ENCODE measurements around the gene CNST.

Gene CNST, protein sequence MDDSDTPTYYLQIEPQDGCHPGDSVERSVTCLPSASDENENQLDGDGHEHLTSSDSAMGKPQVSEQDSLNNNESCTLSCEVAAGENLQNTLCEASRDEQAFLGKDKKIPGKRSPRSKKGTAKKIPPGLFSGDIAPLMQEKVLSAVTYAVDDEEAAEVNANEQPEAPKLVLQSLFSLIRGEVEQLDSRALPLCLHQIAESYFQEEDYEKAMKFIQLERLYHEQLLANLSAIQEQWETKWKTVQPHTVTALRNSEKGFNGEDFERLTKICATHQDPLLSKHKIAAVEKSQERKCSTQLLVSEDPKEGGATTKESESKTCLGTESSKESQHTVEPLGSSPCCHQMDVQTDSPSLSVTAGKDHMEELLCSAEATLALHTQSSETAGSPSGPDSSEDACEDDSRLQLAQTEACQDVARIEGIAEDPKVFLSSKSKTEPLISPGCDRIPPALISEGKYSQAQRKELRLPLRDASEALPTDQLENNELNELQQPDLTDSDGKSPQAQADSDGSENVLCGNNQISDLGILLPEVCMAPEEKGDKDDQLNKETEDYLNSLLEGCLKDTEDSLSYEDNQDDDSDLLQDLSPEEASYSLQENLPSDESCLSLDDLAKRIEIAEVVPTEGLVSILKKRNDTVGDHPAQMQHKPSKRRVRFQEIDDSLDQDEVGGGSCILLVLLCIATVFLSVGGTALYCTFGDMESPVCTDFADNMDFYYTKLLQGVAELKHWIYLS

DNA sequence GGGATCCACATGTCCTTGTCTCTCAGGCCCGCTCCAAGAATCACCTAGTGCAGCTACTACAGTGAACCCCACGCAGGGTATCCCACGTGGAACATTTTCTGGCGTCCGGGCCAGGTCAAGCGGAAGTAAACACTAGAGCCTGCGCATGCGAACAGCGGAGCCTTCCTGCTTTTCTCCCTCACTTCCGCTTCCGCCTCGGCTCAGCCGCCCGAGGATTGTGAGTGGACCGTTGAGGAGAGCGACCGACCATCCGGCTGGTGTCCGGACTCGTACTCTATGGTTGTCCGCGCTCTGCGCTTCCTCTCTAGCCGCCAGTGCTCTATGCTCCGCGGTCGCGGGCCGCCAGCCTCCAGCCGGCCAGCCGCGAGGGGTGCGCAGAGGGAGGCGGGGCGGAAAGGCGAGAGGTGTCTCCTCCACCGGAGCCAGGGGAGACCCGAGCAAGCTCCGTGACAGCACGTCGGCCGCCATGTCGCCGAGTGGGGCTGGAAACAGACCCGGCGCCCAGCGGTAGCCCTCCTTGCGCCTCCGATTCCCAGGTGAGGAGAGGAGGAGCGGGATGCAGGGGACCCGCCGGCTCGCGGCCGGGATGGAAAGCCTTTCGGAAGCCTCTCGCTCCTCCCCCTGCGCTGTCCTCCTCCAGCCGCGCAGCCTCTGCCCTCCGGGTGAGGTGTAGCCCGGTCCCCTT lies at the start of gene CNST, which contains the start of gene TFB2M:
CNST (plus strand) TSS at position 329 of the 685 bp plus-strand sequence. CDS start 25,107 bp downstream, outside the sequence.
TFB2M (minus strand) TSS at position 134 of the 685 bp plus-strand sequence; CDS start at position 11, 123 bp downstream.
- DNase-seq (ENCODE audit: low read depth in 2 of 2), result peak; percentile 87 to 92

DNA sequence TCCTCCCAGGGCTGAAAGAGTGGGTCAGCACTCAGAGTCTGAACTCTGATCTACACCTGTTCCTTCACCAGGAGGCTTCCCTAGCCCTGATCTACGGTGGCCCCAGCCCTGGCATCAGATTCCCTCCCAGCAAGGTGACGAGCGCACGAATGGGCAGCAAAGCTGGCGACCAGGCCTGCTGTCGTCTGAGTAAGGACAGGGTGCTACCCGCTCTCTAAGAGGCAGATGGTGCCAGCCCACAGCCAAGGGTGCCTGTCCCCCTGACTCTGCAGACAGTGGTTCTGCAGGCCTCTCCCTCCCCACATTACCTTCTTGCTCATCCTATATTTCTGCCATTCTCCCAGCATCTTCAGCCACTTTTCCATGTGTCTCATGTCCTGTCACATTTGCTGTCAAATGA lies 48.9 kb upstream of the CNST start:
- no peak for DNase-seq (ENCODE audit: low read depth in 2 of 2)

DNA sequence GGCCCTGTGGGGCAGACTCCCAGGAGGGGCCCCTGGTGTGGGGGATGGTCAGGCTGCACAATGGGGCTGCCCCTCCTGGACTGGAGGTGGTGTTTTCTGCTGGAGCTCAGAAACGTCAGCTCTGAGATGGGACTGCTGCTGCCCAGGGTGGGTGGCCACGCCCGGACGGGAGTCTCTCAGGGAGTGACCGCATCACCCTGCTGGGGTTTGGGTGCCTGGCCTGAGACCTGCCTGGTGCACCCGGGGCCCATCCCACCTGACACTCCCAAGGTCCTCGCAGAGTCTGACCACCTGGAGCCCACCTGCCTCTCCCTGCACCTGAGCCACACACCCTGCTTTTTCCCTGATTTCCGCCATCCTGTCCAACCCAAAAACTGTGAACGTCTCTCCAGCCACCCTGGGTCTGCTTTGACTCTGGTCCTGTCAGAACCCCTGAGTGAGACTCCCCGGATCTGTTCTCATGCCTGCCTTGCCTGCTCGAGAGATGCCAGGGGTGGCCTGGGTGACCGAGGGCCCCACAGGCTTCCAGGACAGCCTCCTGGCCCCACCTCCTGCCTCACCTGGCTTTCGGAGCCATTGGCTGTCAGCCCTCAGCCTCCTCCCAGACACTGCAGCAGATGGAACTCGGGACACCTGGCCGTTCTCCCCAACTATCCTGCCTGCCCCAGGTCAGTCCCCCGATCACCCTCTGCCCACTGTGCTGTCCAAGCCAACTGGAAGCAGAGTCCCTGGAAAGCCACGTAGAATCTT lies 47.6 kb upstream of the CNST start:
- no peak for DNase-seq (ENCODE audit: low read depth in 2 of 2)

DNA sequence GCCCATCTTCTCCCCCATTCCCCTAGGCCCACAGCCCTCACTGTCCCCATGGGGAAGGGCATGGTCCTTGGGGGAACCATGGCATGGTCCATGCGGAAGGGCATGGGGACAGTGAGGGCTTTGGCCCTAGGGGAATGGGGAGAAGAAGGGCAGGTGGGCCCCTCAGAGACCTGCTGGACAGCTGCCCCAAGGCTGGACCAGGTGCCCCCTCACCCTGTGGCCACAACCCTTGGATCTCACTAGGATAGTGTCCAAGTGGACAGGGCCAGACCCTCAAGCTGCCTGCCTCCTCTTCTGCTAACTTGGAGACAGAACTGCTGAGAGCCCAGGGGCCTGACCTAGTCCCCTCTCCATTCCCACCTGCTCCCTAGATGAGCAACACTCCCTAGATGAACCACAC lies 46.7 kb upstream of the CNST start:
- DNase-seq (ENCODE audit: low read depth in 2 of 2), result no peak

DNA sequence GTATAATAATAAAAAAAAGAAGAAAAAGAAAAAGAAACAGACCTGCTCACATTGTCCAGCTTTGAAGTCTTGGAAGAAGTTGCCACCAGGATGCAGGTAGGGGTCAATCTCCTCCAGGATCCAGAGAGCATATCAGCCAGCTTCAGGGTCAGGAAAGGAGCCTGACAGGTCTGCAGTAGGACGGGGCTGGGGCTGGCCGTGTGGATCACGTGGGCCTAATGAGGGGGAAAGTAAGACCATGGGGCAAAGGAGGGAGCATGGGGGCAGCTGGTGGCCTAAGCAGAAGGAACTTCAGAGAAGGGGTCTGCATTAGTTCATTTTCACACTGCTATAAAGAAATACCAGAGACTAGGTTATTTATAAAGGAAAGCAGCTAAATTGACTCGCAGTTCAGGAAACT lies 39.9 kb upstream of the CNST start:
- no peak for DNase-seq (ENCODE audit: low read depth in 2 of 2)

DNA sequence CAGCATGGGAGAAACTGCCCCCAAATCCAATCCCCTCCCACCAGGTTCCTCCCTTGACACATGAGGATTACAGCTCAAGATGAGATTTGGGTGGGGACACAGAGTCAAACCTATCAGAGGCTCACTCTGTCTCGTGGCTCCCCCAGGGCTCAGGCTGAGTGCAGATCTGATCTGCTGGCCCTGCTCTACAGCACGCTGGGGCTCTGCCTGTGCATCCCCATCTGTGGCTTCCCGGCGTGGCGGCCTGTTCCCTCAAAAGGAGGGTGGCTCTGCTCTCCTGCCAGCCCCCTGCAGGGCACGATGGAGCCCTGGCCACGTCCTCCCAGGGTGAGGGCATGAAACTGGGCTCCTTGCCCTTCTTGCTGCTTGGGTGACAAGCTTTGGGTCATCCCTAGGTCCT lies 39.3 kb upstream of the CNST start:
- DNase-seq (ENCODE audit: low read depth in 2 of 2), result no peak

DNA sequence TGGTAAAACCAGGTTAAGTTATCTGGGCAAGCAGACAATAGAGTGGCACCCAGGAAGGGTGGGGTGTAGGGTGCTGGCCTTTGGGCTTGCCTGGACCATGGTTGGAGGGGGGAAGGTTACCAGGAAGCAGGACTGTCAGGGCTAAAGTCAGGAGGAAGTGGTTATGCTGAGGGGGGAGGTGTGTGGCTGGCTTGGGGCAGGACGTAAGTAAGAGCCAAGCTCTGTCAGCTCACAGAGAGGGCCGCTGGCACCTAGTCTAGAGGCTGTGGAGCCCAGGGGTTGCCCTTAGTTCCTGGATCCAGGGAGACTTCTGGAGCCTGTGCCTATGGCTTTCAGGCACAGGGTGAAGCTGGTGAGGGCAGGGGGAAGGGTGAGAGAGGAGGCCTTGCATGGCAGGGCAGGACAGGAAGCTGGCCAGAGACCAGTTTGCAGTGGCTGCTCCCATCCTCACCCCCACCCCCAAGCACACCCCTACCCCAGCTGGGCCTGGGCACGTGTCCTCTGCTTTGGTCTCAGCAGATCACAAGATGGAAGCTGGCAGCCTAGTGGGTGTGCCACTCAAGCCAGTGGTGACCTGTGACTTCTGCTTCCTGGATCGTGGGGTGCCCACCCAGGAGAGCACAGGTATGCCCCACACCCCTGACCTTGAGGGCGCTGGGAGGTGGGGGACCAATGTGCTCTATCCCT lies 38.7 kb upstream of the CNST start:
- DNase-seq (ENCODE audit: low read depth in 2 of 2), result no peak

DNA sequence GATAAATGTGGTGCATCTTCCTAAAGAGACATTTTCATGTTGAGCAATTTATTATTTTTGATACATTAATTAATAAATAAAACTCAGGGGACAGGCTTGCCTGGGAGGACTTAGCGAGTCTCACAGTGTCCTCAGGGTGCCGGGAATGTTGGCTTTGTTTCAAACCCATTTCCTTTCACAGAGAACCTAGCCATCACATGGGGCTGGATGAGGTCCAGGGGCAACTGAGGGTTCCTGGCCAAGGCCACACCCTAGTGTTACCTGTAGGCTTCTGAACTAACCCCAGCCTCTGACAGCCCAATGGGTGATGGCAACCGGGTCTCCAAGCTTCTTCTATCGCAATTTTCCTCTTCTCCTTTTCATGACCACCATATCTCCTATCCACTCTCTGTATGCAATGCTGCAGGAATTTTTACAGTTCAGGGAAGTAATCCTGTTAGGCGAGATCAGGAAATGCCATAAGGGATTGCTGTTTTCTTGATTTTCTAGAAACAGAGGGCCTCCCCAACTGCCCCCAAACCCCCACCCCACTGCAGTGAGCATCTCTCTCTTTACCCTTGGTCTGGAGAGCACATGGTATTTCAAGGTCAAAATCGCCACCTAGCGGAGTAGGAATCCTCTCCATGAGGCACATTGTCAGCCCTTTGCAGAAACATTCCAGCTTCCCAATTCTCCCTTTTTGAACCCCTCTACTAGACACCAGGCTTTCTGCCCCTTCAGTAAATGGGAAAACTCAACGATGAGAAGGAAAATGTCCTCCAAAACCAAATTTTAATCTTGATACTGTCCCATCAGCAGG lies 37.1 kb upstream of the CNST start:
- DNase-seq (ENCODE audit: low read depth in 2 of 2), result no peak

DNA sequence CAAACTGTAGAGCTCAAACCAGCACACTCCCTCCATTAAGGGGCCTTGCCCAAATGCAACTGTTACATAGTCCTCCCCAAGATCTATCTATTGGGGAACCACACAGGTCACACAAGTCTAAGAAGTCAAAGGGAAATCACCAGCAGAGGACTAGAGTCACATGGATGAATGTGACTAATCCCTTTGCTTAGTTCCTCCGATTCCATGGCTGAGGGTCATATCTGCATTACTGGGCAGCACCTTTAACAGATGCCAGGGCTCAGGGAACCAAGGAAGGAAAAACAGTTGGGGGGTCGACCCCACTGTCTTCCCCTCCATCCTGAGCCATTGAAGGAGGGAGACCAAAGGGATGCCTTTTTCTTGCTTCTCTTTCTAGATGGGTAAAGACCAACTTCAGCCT lies 35.8 kb upstream of the CNST start:
- no peak for DNase-seq (ENCODE audit: low read depth in 2 of 2)

DNA sequence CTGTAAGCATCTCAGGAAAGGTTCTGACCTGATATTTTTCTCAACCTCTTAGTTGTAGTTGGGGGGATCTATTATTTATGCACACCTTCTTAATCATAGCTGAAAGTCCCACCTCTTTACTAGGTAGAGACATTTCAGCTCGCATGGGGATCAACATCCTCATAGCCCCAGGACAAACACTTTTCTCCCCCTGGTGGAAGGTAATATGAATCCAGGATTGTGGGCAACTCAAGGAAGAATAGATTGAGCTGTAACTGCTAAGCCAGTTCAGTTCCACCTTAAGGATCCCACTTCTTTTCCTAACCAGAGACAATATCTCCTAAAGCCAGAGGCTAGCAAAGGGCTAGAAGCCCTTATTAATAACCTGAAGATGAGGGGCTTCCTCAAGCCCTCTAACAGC lies 33.7 kb upstream of the CNST start:
- no peak for DNase-seq (ENCODE audit: low read depth in 2 of 2)

DNA sequence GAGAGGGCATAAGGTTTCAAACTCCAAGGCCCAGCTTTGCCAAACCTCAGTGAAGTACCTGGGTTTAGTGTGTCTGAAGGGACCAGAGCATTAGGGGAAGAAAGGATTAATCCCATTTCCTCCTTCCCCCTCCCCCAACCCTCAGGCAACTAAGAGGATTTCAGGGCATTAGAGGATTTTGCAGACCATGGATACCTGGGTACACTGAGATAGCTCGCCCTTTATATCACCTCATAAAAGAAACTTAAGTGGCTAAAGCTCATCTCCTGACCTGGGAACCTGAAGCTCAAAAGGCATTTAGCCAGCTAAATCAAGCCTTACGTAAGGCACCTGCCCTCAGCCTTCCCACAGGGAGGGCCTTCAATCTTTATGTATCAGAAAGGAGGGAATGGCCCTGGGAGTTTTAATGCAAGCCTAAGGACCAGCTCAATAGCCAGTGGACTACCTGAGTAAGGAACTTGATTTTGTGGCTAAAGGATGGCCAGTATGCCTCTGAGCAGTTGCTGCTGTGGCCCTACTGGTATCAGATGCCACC lies 32.8 kb upstream of the CNST start:
- DNase-seq (ENCODE audit: low read depth in 2 of 2), result no peak

DNA sequence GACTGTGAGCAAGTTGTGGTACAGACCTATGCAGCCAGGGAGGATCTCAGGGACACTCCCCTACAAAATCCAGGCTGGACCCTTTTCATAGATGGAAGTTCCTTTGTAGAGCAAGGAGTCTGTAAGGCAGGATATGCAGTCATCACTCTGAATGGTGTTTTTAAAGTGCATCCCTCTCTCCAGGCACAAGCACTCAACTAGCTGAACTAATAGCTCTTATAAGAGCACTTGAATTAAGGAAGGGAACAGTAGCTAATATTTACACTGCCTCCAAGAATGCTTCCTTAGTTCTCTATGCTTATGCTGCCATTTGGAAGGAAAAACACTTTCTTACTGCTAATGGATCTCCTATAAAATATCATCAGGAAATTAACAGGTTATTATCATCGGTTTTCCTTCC lies 32.1 kb upstream of the CNST start:
- DNase-seq (ENCODE audit: low read depth in 2 of 2), result no peak

DNA sequence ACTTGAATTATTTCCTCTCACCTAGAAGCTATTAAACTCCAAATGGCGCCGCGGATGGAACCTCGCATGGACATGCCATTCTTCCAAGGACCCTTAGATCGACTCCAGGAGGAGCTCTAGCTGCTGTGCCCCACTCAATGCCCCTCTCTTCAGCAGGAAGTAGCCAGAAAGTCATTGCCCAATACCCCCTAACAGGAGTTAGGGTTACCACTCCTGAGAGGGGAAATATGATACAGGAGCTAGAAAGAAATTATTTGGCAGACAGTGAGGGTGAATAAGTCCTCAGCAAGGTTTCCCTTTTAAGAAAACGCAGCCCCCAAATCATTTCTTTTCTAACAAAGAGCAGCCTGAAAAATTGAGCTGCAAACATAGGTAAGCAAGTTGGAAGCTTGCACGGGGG lies 28.8 kb upstream of the CNST start:
- no peak for DNase-seq (ENCODE audit: low read depth in 2 of 2)

DNA sequence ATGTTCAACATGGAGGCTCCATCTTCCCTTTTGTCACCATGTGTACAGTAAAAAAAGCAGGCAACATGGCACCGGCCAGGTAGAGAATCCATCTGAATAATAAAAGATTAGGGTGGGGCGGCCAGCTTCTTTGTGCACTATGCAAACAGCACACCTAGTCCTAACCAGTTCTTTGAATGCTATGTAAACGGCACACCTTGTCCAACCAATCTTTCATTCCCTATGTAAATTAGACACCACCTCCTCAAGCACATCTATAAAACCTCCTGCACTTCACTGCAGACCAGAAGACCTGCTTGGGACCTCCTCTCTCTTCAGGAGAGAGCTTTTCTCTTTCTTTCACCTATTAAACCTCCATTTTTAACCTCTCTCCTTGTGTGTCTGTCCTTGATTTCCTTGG lies 28.4 kb upstream of the CNST start:
- DNase-seq (ENCODE audit: low read depth in 2 of 2), result no peak

DNA sequence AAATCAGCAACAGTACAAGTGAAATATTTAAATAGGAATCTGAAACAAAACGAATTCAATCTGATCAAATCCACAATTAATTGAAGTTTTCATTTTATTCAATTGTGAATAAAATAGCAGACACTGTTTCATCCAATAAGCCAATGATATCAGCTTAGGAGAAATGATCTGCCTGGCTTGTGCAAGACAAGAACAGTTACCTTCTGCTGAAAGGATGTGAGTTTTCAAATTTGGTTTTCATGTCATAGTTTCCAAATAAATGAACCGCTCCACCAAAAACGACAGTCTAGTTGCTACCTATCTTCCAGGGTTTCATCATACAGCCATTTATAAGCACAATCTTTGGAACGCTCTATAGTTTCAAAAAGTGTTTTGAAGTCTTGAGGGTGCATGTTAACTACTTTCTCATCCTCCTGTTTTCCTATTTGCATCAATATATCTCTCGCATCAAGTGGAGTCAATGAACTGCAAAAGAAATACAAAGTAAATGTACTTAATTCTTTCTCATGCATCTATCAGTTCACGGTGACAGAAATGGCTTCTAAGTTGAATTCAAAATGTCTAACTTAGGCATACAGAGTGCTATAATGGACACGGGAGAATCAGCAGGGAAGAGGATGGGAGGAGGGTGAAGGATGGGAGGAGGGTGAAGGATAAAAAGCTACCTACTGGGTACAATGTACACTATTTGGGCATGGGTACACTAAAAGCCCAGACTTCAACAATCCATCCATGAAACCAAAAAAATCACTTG lies 25.3 kb upstream of the CNST start:
- no peak for DNase-seq (ENCODE audit: low read depth in 2 of 2)

DNA sequence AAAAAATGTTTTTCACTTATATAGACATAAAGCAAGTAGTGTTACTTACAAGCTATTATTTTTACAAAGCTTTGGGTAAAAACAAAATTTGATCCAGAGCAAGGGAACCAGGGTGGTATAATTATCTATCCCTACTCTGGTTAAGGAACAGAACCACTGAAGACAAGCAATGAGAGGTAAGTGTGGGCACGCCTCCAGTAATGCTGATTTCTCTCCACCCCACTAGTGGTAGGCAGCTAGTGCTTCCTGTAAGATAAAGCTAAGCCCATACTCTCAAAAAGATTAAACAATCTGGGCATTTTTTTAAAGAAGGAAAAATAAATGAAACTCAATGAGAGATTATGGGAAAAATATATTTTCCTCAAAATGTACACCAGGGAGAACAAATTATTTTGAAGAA lies 22.3 kb upstream of the CNST start:
- no peak for DNase-seq (ENCODE audit: low read depth in 2 of 2)

DNA sequence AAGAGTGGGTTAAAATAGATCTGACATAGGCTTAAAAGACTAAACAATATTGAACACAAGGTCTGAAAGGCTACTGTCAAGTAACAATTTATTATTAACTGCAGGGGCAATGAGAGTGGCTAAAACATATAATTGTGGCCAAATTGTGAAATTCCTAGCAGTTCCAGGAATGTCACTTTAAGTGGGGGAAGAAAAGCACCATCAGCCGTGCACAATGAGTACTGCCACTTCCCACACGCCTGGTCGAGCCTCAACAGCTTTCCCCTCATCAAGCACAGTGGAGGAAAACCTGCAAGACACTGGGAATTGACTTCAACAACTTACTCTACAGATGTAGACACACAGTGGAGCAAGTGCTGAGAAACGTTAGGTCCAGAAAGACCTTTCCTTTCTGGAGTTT lies 16.6 kb upstream of the CNST start:
- no peak for DNase-seq (ENCODE audit: low read depth in 2 of 2)

DNA sequence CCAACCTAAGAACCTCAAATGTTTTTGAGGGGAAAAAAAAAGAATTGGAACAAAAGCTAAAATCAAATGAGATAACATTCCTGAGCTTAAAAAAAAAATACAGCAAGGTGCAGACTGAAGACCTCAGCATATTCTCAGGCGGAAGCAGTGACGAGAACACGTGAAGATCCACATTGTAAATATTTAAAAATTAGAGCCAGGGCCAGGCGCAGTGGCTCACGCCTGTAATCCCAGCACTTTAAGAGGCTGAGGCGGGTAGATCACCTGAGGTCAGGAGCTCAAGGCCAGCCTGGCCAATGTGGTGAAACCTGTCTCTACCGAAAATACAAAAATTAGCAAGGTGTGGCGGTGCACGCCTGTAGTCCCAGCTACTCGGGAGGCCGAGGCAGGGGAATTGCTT lies 15.9 kb upstream of the CNST start:
- DNase-seq (ENCODE audit: low read depth in 2 of 2), result no peak

DNA sequence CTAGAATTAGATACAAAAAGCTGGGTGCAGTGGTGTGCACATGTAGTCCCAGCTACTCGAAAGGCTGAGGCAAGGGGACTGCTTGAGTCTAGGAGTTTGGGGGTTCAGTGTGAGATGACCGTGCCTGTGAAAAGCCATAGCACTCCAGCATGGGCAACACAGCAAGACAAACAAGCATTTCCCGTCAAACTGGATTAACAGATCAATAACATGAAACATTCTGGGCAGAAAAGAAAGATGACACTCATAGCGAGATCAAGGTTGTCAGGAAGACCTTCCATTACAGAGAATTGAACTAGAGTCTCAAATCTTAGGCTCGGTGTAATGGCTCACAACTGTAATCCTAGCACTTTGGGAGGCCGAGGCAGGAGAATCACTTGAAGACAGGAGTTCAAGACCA lies 14.1 kb upstream of the CNST start:
- no peak for DNase-seq (ENCODE audit: low read depth in 2 of 2)
